Endothelial cell of umbilical vein (primary cell): ENCODE results near the gene UHRF1. TPM values are rescaled to one million over a fixed set of nuclear protein-coding genes. Genes with fewer than 3 reads are reported as not detected.

Experiments
- BruUV-seq: library from RNA; stranded (reverse); fragments of 400-500 nt; replicated peaks from 2 replicates; lab custom pipeline; 2021; lab: Mats Ljungman, UMichigan
- CTCF ChIA-PET: fragments of 300-600, 350-600 bp; sonication (Branson Sonifier 250); formaldehyde crosslinking; loops from one replicate; lab custom pipeline; 2021; ENCODE audit warnings: antibody characterized with exemption, inconsistent platforms; lab: Charles Lee
- POLR2A ChIA-PET: fragments of 300-600, 350-600 bp; sonication (Branson Sonifier 250); formaldehyde crosslinking; loops from one replicate; lab custom pipeline; 2021; ENCODE audit warnings: antibody characterized with exemption, inconsistent platforms; lab: Charles Lee
- DNase-seq: peaks from one replicate; pipeline ENCODE4 v3.0.0-alpha.2; 2011; ENCODE audit warnings: low read depth, low spot score
- FAIRE-seq: peaks from 2 replicates; lab custom pipeline; 2011; peaks lifted over from hg19 to GRCh38; lab: Jason Lieb, UNC
- H2AFZ ChIP-seq: 2 replicates; pipeline ENCODE4 v1.6.0; 2012; ENCODE audit warnings: low read depth, low read length, control low read depth, inconsistent platforms
- H3K27ac ChIP-seq: 2 replicates; pipeline ENCODE4 v1.5.1; 2011; ENCODE audit warnings: low read depth, mild to moderate bottlenecking, control low read depth, low read length, moderate library complexity; ENCODE audit not compliant: insufficient read depth
- H3K27me3 ChIP-seq, 2 experiments: 2 replicates each; pipeline versions ENCODE4 v1.6.0 to v1.6.1; 2011; ENCODE audit warnings: low read length in 2 of 2, mixed read lengths in 1 of 2; ENCODE audit not compliant: control insufficient read depth in 2 of 2, insufficient read depth in 2 of 2
- H3K36me3 ChIP-seq, 2 experiments: 2 replicates in 1 of 2; 3 replicates in 1 of 2; pipeline ENCODE4 v1.5.1; 2011; ENCODE audit warnings: low read length in 2 of 2, mild to moderate bottlenecking in 1 of 2, moderate library complexity in 1 of 2; ENCODE audit not compliant: control insufficient read depth in 2 of 2, insufficient read depth in 2 of 2; ENCODE audit errors: extremely low read depth in 1 of 2
- H3K4me1 ChIP-seq: 3 replicates; pipeline ENCODE4 v1.5.1; 2011; ENCODE audit warnings: mild to moderate bottlenecking, low read length; ENCODE audit not compliant: control insufficient read depth, insufficient read depth; ENCODE audit errors: extremely low read depth
- H3K4me2 ChIP-seq: 2 replicates; pipeline ENCODE4 v1.6.1; 2011; ENCODE audit warnings: low read length, control low read depth, mixed read lengths; ENCODE audit not compliant: insufficient read depth
- H3K4me3 ChIP-seq, 3 experiments: fragments of 200-600 bp in 1 of 3; sonication (generic), shearing (Covaris generic) in 1 of 3; replicated peaks in 1 of 3; 2 replicates each; pipeline ENCODE4 v1.5.1; 2011 to 2016; ENCODE audit warnings: control low read depth in 3 of 3, low read length in 3 of 3, mild to moderate bottlenecking in 2 of 3, inconsistent platforms in 1 of 3, low read depth in 1 of 3, moderate library complexity in 1 of 3; ENCODE audit not compliant: insufficient read depth in 1 of 3
- H3K79me2 ChIP-seq: 2 replicates; pipeline ENCODE4 v1.6.0; 2012; ENCODE audit warnings: low read length, inconsistent platforms; ENCODE audit not compliant: control insufficient read depth, insufficient read depth
- H3K9ac ChIP-seq: replicated peaks from 2 replicates; pipeline ENCODE3; 2011; ENCODE audit warnings: low read length, control low read depth; ENCODE audit not compliant: insufficient read depth; ENCODE audit errors: extremely low read depth
- H3K9me1 ChIP-seq: replicated peaks from 3 replicates; pipeline ENCODE4 v1.6.0; 2011; ENCODE audit warnings: mild to moderate bottlenecking, low read length; ENCODE audit not compliant: control insufficient read depth, insufficient read depth; ENCODE audit errors: extremely low read depth
- H3K9me3 ChIP-seq: replicated peaks from 2 replicates; pipeline ENCODE4 v1.5.1; 2012; ENCODE audit warnings: low read length, inconsistent platforms; ENCODE audit not compliant: control insufficient read depth, insufficient read depth
- H4K20me1 ChIP-seq: replicated peaks from 2 replicates; pipeline ENCODE3; 2011; ENCODE audit warnings: mild to moderate bottlenecking, low read length; ENCODE audit not compliant: control insufficient read depth, insufficient read depth; ENCODE audit errors: extremely low read depth
- EZH2 ChIP-seq: IDR thresholded peaks from 2 replicates; pipeline ENCODE4 v1.6.1; 2012; ENCODE audit warnings: borderline replicate concordance, low read depth, mild to moderate bottlenecking, moderate library complexity, low read length, inconsistent platforms; ENCODE audit not compliant: severe bottlenecking
- FOS ChIP-seq: IDR thresholded peaks from 2 replicates; pipeline ENCODE4 v1.6.1; 2011; ENCODE audit warnings: mild to moderate bottlenecking, low read length, moderate library complexity, borderline replicate concordance; ENCODE audit not compliant: insufficient read depth
- GATA2 ChIP-seq: IDR thresholded peaks from 2 replicates; pipeline ENCODE4 v1.7.0; 2011; ENCODE audit warnings: low read depth, mild to moderate bottlenecking, moderate library complexity, mixed read lengths, low read length; ENCODE audit not compliant: insufficient read length, insufficient read depth
- JUN ChIP-seq: IDR thresholded peaks from 2 replicates; pipeline ENCODE4 v1.6.1; 2011; ENCODE audit warnings: borderline replicate concordance, low read depth; ENCODE audit not compliant: insufficient read length, insufficient read depth
- MYC ChIP-seq: IDR thresholded peaks from one replicate; pipeline ENCODE4 v1.6.1; 2011; ENCODE audit warnings: mild to moderate bottlenecking, low read depth, low read length
- POLR2A ChIP-seq: IDR thresholded peaks from 2 replicates; pipeline ENCODE4 v1.6.1; 2012; ENCODE audit warnings: low read depth, mild to moderate bottlenecking, control low read depth, low read length
- POLR2AphosphoS5 ChIP-seq: IDR thresholded peaks from 2 replicates; pipeline ENCODE4 v1.6.1; 2012; ENCODE audit warnings: low read depth, mild to moderate bottlenecking, control low read depth, low read length, moderate library complexity; ENCODE audit not compliant: insufficient read depth
- dilution Hi-C: fragments of 300-500 bp; cut with MboI; formaldehyde crosslinking; loops from one replicate; pipeline ENCODE4 v1.15.0; 2019; ENCODE audit warnings: low sequenced_read_pairs; ENCODE audit not compliant: extremely low pct_ligation_motif_present
- intact Hi-C: fragments of 100-400 bp; cut with micrococcal nuclease; formaldehyde crosslinking; loops from one replicate; pipeline ENCODE4 v1.10.0; 2022
- polyA plus RNA-seq, 4 experiments: library from polyadenylated mRNA; depleted of rRNA in 3 of 4; stranded (reverse) in 3 of 4; unstranded in 1 of 4; fragments of >200 nt; gene quantifications; 2 replicates each; pipeline versions ENCODE4 v1.2.1 to v1.2.3, GENCODE V29; 2011 to 2012; ENCODE audit warnings: missing spikeins in 1 of 4
- total RNA-seq: library from RNA; stranded (reverse); gene quantifications from 2 replicates; pipeline ENCODE4 v1.2.3, GENCODE V29; 2021
- TF ChIP-seq, protein P1 (sequence below), 2 donors: IDR thresholded peaks; 1 replicate in 1 of 2; 2 replicates in 1 of 2; pipeline ENCODE4 v1.5.1; 2011; ENCODE audit warnings: low read length in 2 of 2, mild to moderate bottlenecking in 2 of 2, moderate library complexity in 2 of 2, control low read depth in 1 of 2, inconsistent platforms in 1 of 2, low read depth in 1 of 2; ENCODE audit not compliant: insufficient read depth in 1 of 2; ENCODE audit errors: extremely low read depth in 1 of 2
- TF ChIP-seq, protein P2 (sequence below): IDR thresholded peaks from 2 replicates; pipeline ENCODE4 v1.6.1; 2011; ENCODE audit not compliant: insufficient read depth, insufficient read length

The UHRF1 gene
- total and polyA plus RNA-seq, 2 donors (not counting 3 experiments of a cell fraction or from before 2014, with no cell fraction given) = 13.3 to 76.8 TPM

DNA sequence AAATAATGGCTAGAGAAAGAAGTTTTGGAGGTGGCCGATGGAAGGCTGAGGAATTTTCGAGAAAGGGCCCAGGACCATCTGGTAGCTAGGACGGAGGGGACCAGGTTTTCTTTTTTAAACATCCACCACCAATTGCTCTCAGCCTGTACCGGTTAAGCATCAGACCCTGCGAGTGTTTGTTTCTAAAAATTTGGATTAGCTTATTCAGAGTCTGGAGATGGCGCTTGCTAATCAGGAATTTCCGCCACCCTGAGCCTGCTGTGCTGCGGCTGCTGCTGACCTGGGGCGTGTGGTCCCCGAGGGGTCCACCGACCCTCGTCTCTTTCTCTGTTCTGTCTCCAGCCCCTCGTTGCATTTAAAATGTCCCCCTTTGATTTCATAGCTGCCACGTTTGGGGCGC lies 2.0 kb downstream of the UHRF1 start:
- H3K36me3 ChIP-seq = no peaks in the 10 kb centered on the region
- no peak for DNase-seq
- no peaks in the 10 kb centered on the region for H3K27me3 ChIP-seq
- TF ChIP-seq MYC = no peak
- TF ChIP-seq, protein P1, sequence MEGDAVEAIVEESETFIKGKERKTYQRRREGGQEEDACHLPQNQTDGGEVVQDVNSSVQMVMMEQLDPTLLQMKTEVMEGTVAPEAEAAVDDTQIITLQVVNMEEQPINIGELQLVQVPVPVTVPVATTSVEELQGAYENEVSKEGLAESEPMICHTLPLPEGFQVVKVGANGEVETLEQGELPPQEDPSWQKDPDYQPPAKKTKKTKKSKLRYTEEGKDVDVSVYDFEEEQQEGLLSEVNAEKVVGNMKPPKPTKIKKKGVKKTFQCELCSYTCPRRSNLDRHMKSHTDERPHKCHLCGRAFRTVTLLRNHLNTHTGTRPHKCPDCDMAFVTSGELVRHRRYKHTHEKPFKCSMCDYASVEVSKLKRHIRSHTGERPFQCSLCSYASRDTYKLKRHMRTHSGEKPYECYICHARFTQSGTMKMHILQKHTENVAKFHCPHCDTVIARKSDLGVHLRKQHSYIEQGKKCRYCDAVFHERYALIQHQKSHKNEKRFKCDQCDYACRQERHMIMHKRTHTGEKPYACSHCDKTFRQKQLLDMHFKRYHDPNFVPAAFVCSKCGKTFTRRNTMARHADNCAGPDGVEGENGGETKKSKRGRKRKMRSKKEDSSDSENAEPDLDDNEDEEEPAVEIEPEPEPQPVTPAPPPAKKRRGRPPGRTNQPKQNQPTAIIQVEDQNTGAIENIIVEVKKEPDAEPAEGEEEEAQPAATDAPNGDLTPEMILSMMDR (IDR thresholded peaks at IDR 0.05; ENCODE audit: extremely low read depth in 1 of 2, insufficient read depth in 1 of 2, low read depth in 1 of 2, low read length in 2 of 2) = no peak
- TF ChIP-seq, protein P2, sequence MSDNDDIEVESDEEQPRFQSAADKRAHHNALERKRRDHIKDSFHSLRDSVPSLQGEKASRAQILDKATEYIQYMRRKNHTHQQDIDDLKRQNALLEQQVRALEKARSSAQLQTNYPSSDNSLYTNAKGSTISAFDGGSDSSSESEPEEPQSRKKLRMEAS = no peak
- TF ChIP-seq POLR2AphosphoS5 = no peak
- no peak for TF ChIP-seq EZH2
- TF ChIP-seq JUN = no peak
- TF ChIP-seq GATA2 = no peak
- TF ChIP-seq POLR2A = no peak
- no peak for TF ChIP-seq FOS
- H3K27ac ChIP-seq = peak overlapping the region; percentile 58
- POLR2A ChIA-PET = interaction anchor here (0.5 kb wide), 1 partner anchor 243 kb away, joined by 3 read pairs; no protein-coding TSS in a partner anchor
- CTCF ChIA-PET = interaction anchor here (1.0 to 5.6 kb wide), 29 partner anchors 9 to 187 kb away, joined by 3 to 176 read pairs (median 6); partner anchors contain the start of genes DPP9, FEM1A, KDM4B and PLIN3
- H3K9ac ChIP-seq = peak overlapping the region; percentile 65
- H3K79me2 ChIP-seq = peaks cover 55% of the 10 kb centered on the region
- H3K4me1 ChIP-seq = peaks cover 39% of the 10 kb centered on the region
- no peak for FAIRE-seq
- BruUV-seq = TSS peak; percentile 22
- no peaks in the 10 kb centered on the region for H4K20me1 ChIP-seq
- H3K4me2 ChIP-seq = peak overlapping the region; percentile 90
- peak overlapping the region; percentile 45 for H2AFZ ChIP-seq
- intact Hi-C loops (loop anchor here (1.0 to 10.0 kb wide), 4 partner anchors 98 to 1831 kb away; no protein-coding TSS in a partner anchor), dilution Hi-C loops (no loop called here)
- H3K9me1 ChIP-seq = no peaks in the 10 kb centered on the region
- peak overlapping the region in 1 of 3 experiments; percentile 77 for H3K4me3 ChIP-seq
- no peaks in the 10 kb centered on the region for H3K9me3 ChIP-seq
